Hepatic stellate cell (primary cell): ENCODE results near the gene FAF1.

Source experiments
- DNase-seq: peaks from one replicate; pipeline ENCODE4 v3.0.0; 2011; ENCODE audit warnings: low spot score

The FAF1 gene

DNA sequence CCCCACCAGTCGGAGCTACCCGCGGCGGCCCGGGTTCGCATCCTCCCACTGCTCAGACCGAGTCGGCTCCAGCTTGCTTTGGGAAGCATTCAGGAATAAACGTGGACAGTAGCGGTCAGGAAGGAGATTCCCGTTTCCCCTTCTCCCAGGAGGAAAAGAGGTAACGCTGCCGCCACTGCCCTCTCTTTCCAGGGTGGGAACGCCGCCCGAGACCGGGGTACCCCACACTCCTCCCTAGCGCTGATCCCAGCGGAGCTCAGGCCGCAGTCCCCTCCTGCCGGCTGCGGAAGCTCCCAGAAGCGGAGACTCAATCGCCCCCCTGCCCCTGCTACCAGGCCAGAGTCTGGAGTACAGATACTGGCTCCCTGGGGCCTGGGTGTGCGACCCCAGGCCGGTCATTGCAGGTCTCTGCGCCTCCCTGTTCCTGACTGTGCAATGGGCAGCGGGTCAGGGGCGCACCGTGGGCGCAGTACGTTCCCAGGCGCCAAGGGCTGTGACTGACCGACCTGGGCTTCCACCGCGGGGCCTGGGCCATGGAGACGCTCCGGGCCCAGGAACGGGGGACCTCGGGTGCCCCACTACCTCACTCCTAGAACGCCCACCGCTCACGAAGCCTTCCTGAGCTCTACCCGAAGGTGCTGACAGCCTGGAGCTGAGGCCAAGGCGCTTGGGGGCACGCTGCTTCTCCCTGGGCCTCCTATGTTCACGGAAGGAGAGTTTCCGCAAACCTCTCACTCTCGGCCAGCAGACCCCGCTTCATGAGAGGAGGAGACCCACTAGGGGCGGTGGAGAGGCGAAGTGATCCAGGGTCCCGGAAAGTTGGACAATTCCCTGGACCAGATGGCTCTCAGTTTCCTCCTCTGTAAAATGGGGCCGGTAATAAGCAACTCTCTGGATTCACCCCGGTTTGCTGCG lies 544.6 kb downstream of the FAF1 start:
- DNase-seq = no peak

- no peak for DNase-seq
These were observed 545.2 kb downstream of the FAF1 start for GRCh38 chr1:50414853-50415234.

DNA sequence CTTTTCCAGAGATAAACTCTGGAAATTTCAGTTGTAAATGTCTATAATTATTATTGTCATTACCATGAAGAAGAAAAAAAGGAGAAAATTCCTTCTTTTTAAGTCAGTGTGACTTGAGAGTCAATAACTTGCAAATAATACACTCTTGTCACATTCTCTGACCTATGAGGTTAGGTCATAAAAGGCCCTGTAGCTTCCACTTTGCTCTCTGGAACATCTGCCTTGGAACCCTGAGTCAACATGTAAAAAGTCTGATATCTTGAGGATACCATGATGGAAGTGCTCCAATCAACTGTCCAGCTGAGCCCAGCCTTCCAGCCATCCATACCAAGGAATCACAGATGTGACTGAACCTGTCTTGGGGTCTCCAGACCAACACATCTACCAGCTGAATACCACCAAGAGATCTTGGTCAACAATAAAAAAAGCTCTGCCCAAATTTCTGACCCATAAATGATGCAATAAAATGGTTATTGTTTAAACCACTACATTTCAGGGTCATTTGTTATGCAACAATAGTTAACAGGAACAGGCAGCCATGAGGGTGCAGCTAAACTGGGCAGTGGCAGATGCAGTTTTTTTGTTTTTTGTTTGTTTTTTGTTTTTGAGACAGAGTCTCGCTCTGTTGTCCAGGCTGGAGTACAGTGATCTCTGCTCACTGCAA lies 547.1 kb downstream of the FAF1 start:
- DNase-seq = no peak

DNA sequence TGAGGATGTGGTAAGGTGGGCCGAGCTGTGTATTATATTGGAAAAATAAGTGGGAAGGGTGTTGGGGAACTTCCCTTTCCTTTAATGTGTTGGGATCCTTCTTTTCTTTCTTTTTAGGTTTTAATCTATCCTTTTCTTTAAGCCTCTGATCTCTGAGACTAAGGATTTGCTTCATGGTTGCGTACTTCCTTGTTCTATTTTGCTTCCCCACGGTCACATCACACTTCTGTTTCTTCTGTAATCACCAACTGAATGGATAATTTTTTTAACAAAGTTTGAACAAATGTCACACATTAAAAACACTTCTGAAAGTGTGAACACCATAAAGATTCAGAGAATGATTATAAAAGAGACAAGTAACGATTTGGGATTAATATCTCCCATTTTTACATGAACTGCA lies 554.3 kb downstream of the FAF1 start:
- DNase-seq = no peak

GRCh38 chr1:50393522-50394120 lies 566.4 kb downstream of the FAF1 start:
- no peak for DNase-seq
